Measurements from ENCODE around the gene USP24. TPM values are rescaled to one million over a fixed set of nuclear protein-coding genes. Genes with fewer than 3 reads are reported as not detected.

The USP24 gene
- total and polyA plus RNA-seq, 12 donors: 11.3 to 45.1 (median 25.9) TPM

- 90 to 97% (median 94%) methylated on average over 6 to 20 of the region's 20 CpGs for WGBS, 4 donors
- Histone ChIP-seq H3K4me1 (replicated peaks in 1 of 2) (peaks cover 0 to 12% of the 10 kb centered on the region in 2 donors), H3K27me3 (no peaks in the 10 kb centered on the region), H3K4me3 (no peak overlapping the region), H3K36me3 (replicated peaks in 1 of 2) (no peaks in the 10 kb centered on the region), H3K9me3 (replicated peaks in 1 of 3) (no peaks in the 10 kb centered on the region), H3K27ac (no peak overlapping the region)
- TF ChIP-seq POLR2A (IDR thresholded peaks at IDR 0.05) (no peak), CTCF (IDR thresholded peaks at IDR 0.05) (no peak)
- intact Hi-C loops (cut with DNase I): no loop called here
- peak in 1 of 7 donors; percentile 40 for DNase-seq
Observed at GRCh38 chr1:55056632-55056992, 158.6 kb downstream of the USP24 start.

- Histone ChIP-seq H3K4me1 (replicated peaks in 1 of 2) (peaks cover 0 to 12% of the 10 kb centered on the region in 2 donors), H3K27me3 (no peaks in the 10 kb centered on the region), H3K36me3 (replicated peaks in 1 of 2) (no peaks in the 10 kb centered on the region), H3K4me3 (no peak overlapping the region), H3K9me3 (replicated peaks in 1 of 3) (no peaks in the 10 kb centered on the region), H3K27ac (no peak overlapping the region)
- 85 to 94% (median 88%) methylated on average over 16 to 42 of the region's 42 CpGs for WGBS, 4 donors
- DNase-seq: peak in 1 of 7 donors; percentile 43
- TF ChIP-seq POLR2A (IDR thresholded peaks at IDR 0.05) (no peak), CTCF (IDR thresholded peaks at IDR 0.05) (no peak)
- intact Hi-C loops (cut with DNase I): no loop called here
Observed at GRCh38 chr1:55055951-55056631, 159.1 kb downstream of the USP24 start.

GRCh38 chr1:55055084-55055882, 159.9 kb downstream of the USP24 start:
- peaks cover 0 to 12% of the 10 kb centered on the region in 2 donors for H3K4me1 ChIP-seq (replicated peaks in 1 of 2)
- peak in 1 of 7 donors; percentile 46 for DNase-seq
- no peaks in the 10 kb centered on the region for H3K27me3 ChIP-seq
- TF ChIP-seq POLR2A (IDR thresholded peaks at IDR 0.05): no peak
- no peak for TF ChIP-seq CTCF (IDR thresholded peaks at IDR 0.05)
- H3K27ac ChIP-seq: no peak overlapping the region
- no peaks in the 10 kb centered on the region for H3K9me3 ChIP-seq (replicated peaks in 1 of 3)
- WGBS, 4 donors: 77 to 89% (median 83%) methylated on average over 8 to 12 of the region's 12 CpGs
- H3K4me3 ChIP-seq: no peak overlapping the region
- intact Hi-C loops (cut with DNase I): no loop called here
- H3K36me3 ChIP-seq (replicated peaks in 1 of 2): no peaks in the 10 kb centered on the region

GRCh38 chr1:55054396-55054795, 160.8 kb downstream of the USP24 start:
- no peaks in the 10 kb centered on the region for H3K27me3 ChIP-seq
- no peaks in the 10 kb centered on the region for H3K36me3 ChIP-seq (replicated peaks in 1 of 2)
- no peak overlapping the region for H3K27ac ChIP-seq
- H3K9me3 ChIP-seq (replicated peaks in 1 of 3): no peaks in the 10 kb centered on the region
- no peak overlapping the region for H3K4me3 ChIP-seq
- TF ChIP-seq POLR2A (IDR thresholded peaks at IDR 0.05) (no peak), CTCF (IDR thresholded peaks at IDR 0.05) (no peak)
- intact Hi-C loops (cut with DNase I): no loop called here
- 86 to 96% (median 90%) methylated on average over 5 of the region's 5 CpGs for WGBS, 4 donors
- peaks cover 0 to 12% of the 10 kb centered on the region in 2 donors for H3K4me1 ChIP-seq (replicated peaks in 1 of 2)
- peak in 1 of 7 donors; percentile 37 for DNase-seq
